Heart left ventricle (tissue), 13 donors: Measurements from ENCODE around the gene KCNQ2.

ENCODE experiments used
- POLR2A ChIP-seq, 2 donors: fragments of 450-650 bp; IDR thresholded peaks; one replicate each; pipeline ENCODE4 v1.6.1; 2017; ENCODE audit warnings: antibody characterized with exemption in 2 of 2, mild to moderate bottlenecking in 2 of 2, moderate library complexity in 2 of 2
- TF ChIP-seq, protein P1 (sequence below), 12 donors: fragments of 200-600 bp; sonication (generic) in 4 of 12; IDR thresholded peaks; one replicate each; pipeline versions ENCODE4 v1.5.0 to v1.8.0; 2018 to 2022; ENCODE audit warnings: antibody characterized with exemption in 12 of 12, mild to moderate bottlenecking in 5 of 12
- donor health status: ischemic (EF 13 %, LVEDD 7.1; RV severe dilation, severe dysfunction).
- donor health status: DM: no; HTN: yes; CAD: no.
- donor health status: DM: no; HTN: no; CAD: no.
- donor health status: ischemic (EF 25% LVEDD 6.9; RV normal size, moderate dysfunction).
- donor health status: ischemic (EF 25% LVEDD 5.7; RV mildly dilated, moderate dysfunction).
- donor health status: ischemic (EF 35%, LVEDD 5.7; RV mildly dilated, moderate dysfunction).
- donor health status: nonischemic (EF 11% LVEDD 7.7; RV severe dilation, severe dysfunction).
- donor health status: DM: yes; HTN: yes; CAD: no.
- donor health status: PGD.
- donor health status: ischemic (EF 29% LVEDD 5.4; RV normal size, mild dysfunction).
- donor health status: nonischemic (EF 23%, LVEDD 6.1; RV moderate dilation, normal function).

DNA sequence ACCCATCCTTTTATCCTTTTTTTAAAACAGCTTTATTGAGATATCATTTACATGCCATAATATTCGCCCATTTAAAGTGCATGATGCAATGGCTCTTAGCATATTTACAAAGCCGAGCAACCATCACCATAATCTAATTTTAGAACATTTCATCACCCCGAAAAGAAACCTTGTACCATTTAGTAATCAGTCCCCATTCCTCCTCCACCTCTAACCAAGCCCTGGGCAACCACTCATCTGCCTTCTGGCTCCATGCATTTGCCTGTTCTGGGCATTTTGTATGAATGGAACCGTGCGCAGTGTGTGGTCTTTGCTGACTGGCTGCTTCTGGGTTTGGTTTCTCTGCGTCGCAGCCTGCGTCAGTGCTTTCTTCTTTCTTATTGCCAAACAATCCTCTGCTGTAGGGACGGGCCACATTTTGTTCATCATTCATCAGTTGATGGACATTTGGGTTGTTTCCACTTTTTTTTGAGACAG is 36.7 kb upstream of the KCNQ2 start:
- TF ChIP-seq, protein P1, sequence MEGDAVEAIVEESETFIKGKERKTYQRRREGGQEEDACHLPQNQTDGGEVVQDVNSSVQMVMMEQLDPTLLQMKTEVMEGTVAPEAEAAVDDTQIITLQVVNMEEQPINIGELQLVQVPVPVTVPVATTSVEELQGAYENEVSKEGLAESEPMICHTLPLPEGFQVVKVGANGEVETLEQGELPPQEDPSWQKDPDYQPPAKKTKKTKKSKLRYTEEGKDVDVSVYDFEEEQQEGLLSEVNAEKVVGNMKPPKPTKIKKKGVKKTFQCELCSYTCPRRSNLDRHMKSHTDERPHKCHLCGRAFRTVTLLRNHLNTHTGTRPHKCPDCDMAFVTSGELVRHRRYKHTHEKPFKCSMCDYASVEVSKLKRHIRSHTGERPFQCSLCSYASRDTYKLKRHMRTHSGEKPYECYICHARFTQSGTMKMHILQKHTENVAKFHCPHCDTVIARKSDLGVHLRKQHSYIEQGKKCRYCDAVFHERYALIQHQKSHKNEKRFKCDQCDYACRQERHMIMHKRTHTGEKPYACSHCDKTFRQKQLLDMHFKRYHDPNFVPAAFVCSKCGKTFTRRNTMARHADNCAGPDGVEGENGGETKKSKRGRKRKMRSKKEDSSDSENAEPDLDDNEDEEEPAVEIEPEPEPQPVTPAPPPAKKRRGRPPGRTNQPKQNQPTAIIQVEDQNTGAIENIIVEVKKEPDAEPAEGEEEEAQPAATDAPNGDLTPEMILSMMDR (IDR thresholded peaks at IDR 0.05), result no peak
- no peak for TF ChIP-seq POLR2A (IDR thresholded peaks at IDR 0.05)
